Right lobe of liver (tissue), 6 donors: ENCODE results near the gene TEAD2. TPM values are rescaled to one million over a fixed set of nuclear protein-coding genes. Genes with fewer than 3 reads are reported as not detected.

ENCODE experiments used
- ATAC-seq, 4 donors: fragments of 200-7000 bp; cut with Tn5 transposase; one replicate each; pipeline ENCODE4 v1.9.1; 2020; ENCODE audit warnings: mild to moderate bottlenecking in 4 of 4, moderate library complexity in 4 of 4
- DNase-seq, 3 donors: peaks; one replicate each; pipeline ENCODE4 v3.0.0-alpha.2; 2020
- H3K27ac ChIP-seq, 3 donors: fragments of 200-600 bp; one replicate each; pipeline ENCODE4 v1.8.0; 2022
- H3K27me3 ChIP-seq, 2 donors: fragments of 200-600 bp; one replicate each; pipeline ENCODE4 v1.8.0; 2022
- H3K36me3 ChIP-seq, 4 donors: fragments of 200-600 bp; sonication (generic) in 1 of 4; one replicate each; pipeline versions ENCODE4 v1.5.1 to v1.8.0; 2017 to 2022; ENCODE audit warnings: control low read depth in 1 of 4
- H3K4me1 ChIP-seq, 4 donors: fragments of 200-600 bp; sonication (generic) in 1 of 4; one replicate each; pipeline versions ENCODE4 v1.5.1 to v1.8.0; 2017 to 2022; ENCODE audit warnings: control low read depth in 1 of 4
- H3K4me3 ChIP-seq, 3 donors: fragments of 200-600 bp; one replicate each; pipeline ENCODE4 v1.8.0; 2022
- H3K9me3 ChIP-seq, 4 donors: fragments of 200-600 bp; sonication (generic) in 1 of 4; one replicate each; pipeline versions ENCODE4 v1.5.1 to v1.8.0; 2017 to 2022; ENCODE audit warnings: control low read depth in 1 of 4
- CTCF ChIP-seq, 4 donors: fragments of 200-600 bp in 3 of 4; fragments of 450-650 bp in 1 of 4; IDR thresholded peaks; one replicate each; pipeline versions ENCODE4 v1.5.1 to v1.8.0; 2016 to 2022; ENCODE audit warnings: antibody characterized with exemption in 4 of 4, mild to moderate bottlenecking in 2 of 4
- POLR2A ChIP-seq: fragments of 450-650 bp; IDR thresholded peaks from one replicate; pipeline ENCODE4 v1.6.1; 2017; ENCODE audit warnings: antibody characterized with exemption, mild to moderate bottlenecking
- WGBS: methylation state at CpG from one replicate; pipeline ENCODE4 v1.1.6; 2018; ENCODE audit warnings: low coverage, low lambda C conversion rate; ENCODE audit not compliant: insufficient coverage; ENCODE audit errors: missing lambda C conversion rate; 5-methylcytosine and 5-hydroxymethylcytosine counted together
- intact Hi-C, 2 donors: fragments of 100-400 bp; cut with DNase I; formaldehyde crosslinking; loops; one replicate each; pipeline versions ENCODE4 v1.11.2 to v1.14.1; 2022
- total RNA-seq, 6 experiments: library from RNA; depleted of rRNA in 2 of 6; stranded (reverse); fragments of >200 nt in 2 of 6; fragmentation: NEBNext Ultra II Directional in 3 of 6; extraction: Animal tissue kit (Norgen Biotek cat#: 25700) in 3 of 6; gene quantifications; one replicate each; pipeline versions ENCODE4 v1.1.0 to v1.2.4, GENCODE V29; 2016 to 2023
- donor health status: DM: no; HTN: yes; CAD: no.
- donor health status: DM: no; HTN: no; CAD: no.
- donor health status: DM: no; HTN: no; CAD: no.
- donor health status: DM: no; HTN: yes; CAD: no.
- donor health status: DM: no; HTN: yes; CAD: no.

The TEAD2 gene
- total RNA-seq, 6 experiments from 2014 or later = 3.3 to 8.9 (median 5.3) TPM

- H3K4me1 ChIP-seq = peaks cover 0 to 8% (median 3%) of the 10 kb centered on the region in 4 donors
- no peaks in the 10 kb centered on the region for H3K36me3 ChIP-seq
- TF ChIP-seq CTCF (IDR thresholded peaks at IDR 0.05) = no peak
- TF ChIP-seq POLR2A = no peak
- H3K27ac ChIP-seq = no peak overlapping the region
- H3K27me3 ChIP-seq = no peaks in the 10 kb centered on the region
- no peaks in the 10 kb centered on the region for H3K9me3 ChIP-seq
- ATAC-seq (no peak), DNase-seq (no peak)
- H3K4me3 ChIP-seq = no peak overlapping the region
- intact Hi-C loops = no loop called here
These were observed 3.9 kb upstream of the TEAD2 start for GRCh38 chr19:49366110-49366509.

- no peak overlapping the region for H3K27ac ChIP-seq
These were observed 2.0 kb upstream of the TEAD2 start for GRCh38 chr19:49364083-49364737.

GRCh38 chr19:49363268-49364082 lies 1.3 kb upstream of the TEAD2 start, which contains the start of gene DKKL1:
Gene DKKL1, plus strand, starts transcription at chr19:49363877. Its CDS starts 122 bp downstream, at chr19:49363999.
- no peak for TF ChIP-seq POLR2A
- peak in 2 of 4 donors; percentile 9 to 12 for TF ChIP-seq CTCF (IDR thresholded peaks at IDR 0.05)
- DNase-seq (peak; percentile 98 to 99 (median 98)), ATAC-seq (peak; percentile 87 to 93 (median 92))
- intact Hi-C loops = no loop called here
- Histone ChIP-seq H3K36me3 (no peaks in the 10 kb centered on the region), H3K9me3 (no peaks in the 10 kb centered on the region), H3K27ac (peak within 1 kb of the TSS in 2 of 3 donors; percentile 68 to 88), H3K4me3 (peak within 1 kb of the TSS; percentile 9 to 62 (median 31)), H3K27me3 (no peaks in the 10 kb centered on the region), H3K4me1 (peaks cover 0 to 8% (median 3%) of the 10 kb centered on the region in 4 donors)
- 4% methylated on average over 34 of the region's 46 CpGs for WGBS

More at GRCh38 chr19:49364083-49364737, 2.0 kb upstream of the TEAD2 start:
- peaks cover 0 to 8% (median 3%) of the 10 kb centered on the region in 4 donors for H3K4me1 ChIP-seq
- no peak for TF ChIP-seq CTCF (IDR thresholded peaks at IDR 0.05)
- TF ChIP-seq POLR2A = no peak
- peak overlapping the region in 2 of 3 donors; percentile 31 to 36 for H3K4me3 ChIP-seq
- no peaks in the 10 kb centered on the region for H3K9me3 ChIP-seq
- no peaks in the 10 kb centered on the region for H3K27me3 ChIP-seq
- no peak for ATAC-seq
- WGBS = 71% methylated on average over 13 of the region's 27 CpGs
- intact Hi-C loops = no loop called here
- H3K36me3 ChIP-seq = no peaks in the 10 kb centered on the region
- no peak for DNase-seq

- peak in 2 of 4 donors; percentile 1 to 4 for ATAC-seq
- peak; percentile 41 to 65 (median 59) for DNase-seq
- Histone ChIP-seq H3K27me3 (no peaks in the 10 kb centered on the region), H3K4me1 (peaks cover 0 to 8% (median 3%) of the 10 kb centered on the region in 4 donors), H3K36me3 (no peaks in the 10 kb centered on the region), H3K9me3 (no peaks in the 10 kb centered on the region), H3K27ac (peak overlapping the region in 2 of 3 donors; percentile 68 to 88), H3K4me3 (peak overlapping the region in 2 of 3 donors; percentile 9 to 62)
- TF ChIP-seq CTCF (IDR thresholded peaks at IDR 0.05) = no peak
- no peak for TF ChIP-seq POLR2A
- 1% methylated on average over 14 of the region's 14 CpGs for WGBS
- intact Hi-C loops = no loop called here
These were observed 682 bp upstream of the TEAD2 start for GRCh38 chr19:49362929-49363267.
